ENCODE data around the gene LTA.

The LTA gene

GRCh38 chr6:31617010-31617409 lies 44.9 kb downstream of the LTA start:
- no peaks in the 10 kb centered on the region for H3K27me3 ChIP-seq (ENCODE audit: insufficient read depth, low read length)
- H2AFZ ChIP-seq (ENCODE audit: low read length, unreplicated experiment) = no peak overlapping the region
- H3K4me1 ChIP-seq (ENCODE audit: control insufficient read depth, insufficient read depth, low read length, unreplicated experiment) = no peaks in the 10 kb centered on the region
- H3K4me3 ChIP-seq (ENCODE audit: low read depth, low read length) = no peak overlapping the region
- H3K79me2 ChIP-seq (ENCODE audit: control insufficient read depth, insufficient read depth, low read length, unreplicated experiment) = peaks cover 12% of the 10 kb centered on the region
- H3K36me3 ChIP-seq (ENCODE audit: insufficient read depth, low read length) = no peaks in the 10 kb centered on the region
- no peak overlapping the region for H3K27ac ChIP-seq (ENCODE audit: low read depth, low read length)

DNA sequence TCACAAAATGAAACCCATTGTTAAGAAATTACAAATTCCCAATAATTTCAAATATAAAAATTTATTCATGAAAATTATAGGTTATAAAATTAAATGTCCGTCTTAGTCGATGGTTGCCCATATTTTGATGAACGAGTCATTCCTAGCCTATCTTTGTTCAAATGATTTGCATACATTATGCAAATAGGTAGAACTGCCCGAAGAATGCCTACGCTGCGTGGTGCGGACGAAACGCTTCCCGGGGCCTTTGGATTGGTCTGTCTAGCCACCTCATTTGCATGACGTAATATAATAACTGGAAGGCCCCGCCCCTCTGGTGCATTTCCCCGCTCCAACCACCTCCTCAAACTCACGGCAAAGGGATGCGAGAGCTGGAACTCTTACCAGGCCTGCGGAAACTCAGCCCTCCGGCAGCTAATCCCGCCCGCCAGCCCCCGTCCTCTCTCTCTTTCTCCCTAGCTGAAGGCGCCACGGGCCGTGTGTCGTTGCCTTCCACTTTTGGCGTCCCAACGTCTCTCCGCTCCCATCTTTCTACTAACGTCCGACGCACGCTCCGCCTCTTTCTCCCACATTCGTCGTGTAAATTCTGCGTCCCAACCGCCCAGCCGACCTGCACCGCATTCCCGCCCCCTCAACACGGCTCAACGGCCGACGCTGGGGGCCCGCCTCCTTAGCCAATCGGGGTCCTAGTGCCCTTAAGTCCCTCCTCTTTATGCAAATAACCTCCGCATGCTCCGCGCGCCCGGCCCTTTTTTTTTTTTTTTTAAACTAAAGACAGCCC lies 47.9 kb downstream of the LTA start:
- Histone ChIP-seq H3K36me3 (ENCODE audit: insufficient read depth, low read length) (peaks cover 13% of the 10 kb centered on the region), H3K27me3 (ENCODE audit: insufficient read depth, low read length) (no peaks in the 10 kb centered on the region), H3K4me1 (ENCODE audit: control insufficient read depth, insufficient read depth, low read length, unreplicated experiment) (peaks cover 7% of the 10 kb centered on the region), H3K27ac (ENCODE audit: low read depth, low read length) (peak overlapping the region; percentile 98), H3K4me3 (ENCODE audit: low read depth, low read length) (peak overlapping the region; percentile 94), H2AFZ (ENCODE audit: low read length, unreplicated experiment) (peak overlapping the region; percentile 64), H3K79me2 (ENCODE audit: control insufficient read depth, insufficient read depth, low read length, unreplicated experiment) (peaks cover 40% of the 10 kb centered on the region)

DNA sequence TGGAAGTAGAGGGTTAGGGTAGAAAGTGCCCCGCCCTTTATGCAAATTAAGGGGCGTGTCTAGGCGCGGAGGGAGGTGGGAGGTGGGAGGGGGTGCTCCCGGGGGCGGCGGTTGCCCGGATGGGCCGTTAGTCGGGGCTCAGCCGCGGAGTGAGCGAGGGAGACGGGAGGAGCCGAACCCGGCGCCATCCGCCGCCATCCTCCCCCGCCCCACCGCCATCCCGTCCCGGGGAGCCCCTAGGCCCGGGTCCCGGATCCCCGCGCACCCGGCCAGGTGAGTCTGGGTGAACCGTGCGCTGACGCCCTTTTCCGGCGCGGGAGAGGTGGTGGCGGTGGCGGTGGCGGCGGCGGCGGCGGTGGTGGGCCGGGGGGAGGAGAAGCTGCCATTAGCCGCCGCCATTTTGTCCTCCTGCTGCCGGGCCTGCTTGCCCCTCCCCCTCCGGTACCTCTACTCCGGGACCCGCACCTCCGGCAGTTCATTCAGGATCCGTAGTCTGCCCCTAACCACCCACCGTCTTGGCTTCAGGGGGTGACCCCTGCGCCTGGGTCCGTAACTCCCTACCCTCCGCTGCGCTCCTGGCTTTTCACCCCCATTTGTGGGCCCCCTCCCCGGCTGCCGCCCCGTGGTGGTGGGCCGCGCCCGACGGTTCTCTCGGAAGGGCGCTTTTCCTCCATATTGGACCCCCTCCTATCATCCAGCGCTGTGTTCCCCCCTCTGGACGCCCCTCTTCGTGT lies 48.7 kb downstream of the LTA start, which contains the start of gene PRRC2A:
PRRC2A (plus strand) TSS at position 130 of the 734 bp plus-strand sequence. CDS start 2,075 bp downstream, outside the sequence.
- Histone ChIP-seq H2AFZ (ENCODE audit: low read length, unreplicated experiment) (peak within 1 kb of the TSS; percentile 64), H3K4me1 (ENCODE audit: control insufficient read depth, insufficient read depth, low read length, unreplicated experiment) (peaks cover 7% of the 10 kb centered on the region), H3K36me3 (ENCODE audit: insufficient read depth, low read length) (peaks cover 21% of the 10 kb centered on the region)

GRCh38 chr6:31621320-31621939 lies 49.3 kb downstream of the LTA start:
- H2AFZ ChIP-seq (ENCODE audit: low read length, unreplicated experiment) = no peak overlapping the region
- H3K27me3 ChIP-seq (ENCODE audit: insufficient read depth, low read length) = no peaks in the 10 kb centered on the region
- peaks cover 7% of the 10 kb centered on the region for H3K4me1 ChIP-seq (ENCODE audit: control insufficient read depth, insufficient read depth, low read length, unreplicated experiment)
- peak overlapping the region; percentile 81 for H3K27ac ChIP-seq (ENCODE audit: low read depth, low read length)
- H3K36me3 ChIP-seq (ENCODE audit: insufficient read depth, low read length) = peaks cover 27% of the 10 kb centered on the region
- peak overlapping the region; percentile 94 for H3K4me3 ChIP-seq (ENCODE audit: low read depth, low read length)
- H3K79me2 ChIP-seq (ENCODE audit: control insufficient read depth, insufficient read depth, low read length, unreplicated experiment) = peaks cover 52% of the 10 kb centered on the region

More for the DNA sequence above, 48.7 kb downstream of the LTA start, which contains the start of gene PRRC2A:
- peak within 1 kb of the TSS; percentile 98 for H3K27ac ChIP-seq (ENCODE audit: low read depth, low read length)
- H3K4me3 ChIP-seq (ENCODE audit: low read depth, low read length) = peak within 1 kb of the TSS; percentile 94
- peaks cover 47% of the 10 kb centered on the region for H3K79me2 ChIP-seq (ENCODE audit: control insufficient read depth, insufficient read depth, low read length, unreplicated experiment)
- H3K27me3 ChIP-seq (ENCODE audit: insufficient read depth, low read length) = no peaks in the 10 kb centered on the region

DNA sequence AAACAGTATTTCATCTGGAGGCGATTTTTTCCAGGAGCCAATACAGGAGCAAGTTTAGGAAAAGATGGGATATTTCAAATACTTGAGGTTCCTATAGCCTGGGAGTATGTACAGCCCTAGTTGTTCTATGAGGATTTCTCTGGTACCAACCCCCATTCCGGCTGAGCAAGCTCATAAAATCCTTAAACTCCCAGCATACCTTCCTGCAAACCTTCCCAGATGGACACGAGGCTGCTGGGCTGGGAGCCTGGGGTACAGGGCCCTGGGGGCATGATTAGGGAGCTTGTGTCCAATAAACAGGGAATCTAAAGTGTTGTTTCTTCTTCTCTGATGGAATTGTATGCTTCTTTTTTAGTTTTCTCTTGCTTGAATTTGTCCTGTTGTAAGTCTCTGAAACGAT lies 49.9 kb downstream of the LTA start:
- H3K27ac ChIP-seq (ENCODE audit: low read depth, low read length) = peak overlapping the region; percentile 81
- peaks cover 57% of the 10 kb centered on the region for H3K79me2 ChIP-seq (ENCODE audit: control insufficient read depth, insufficient read depth, low read length, unreplicated experiment)
- H2AFZ ChIP-seq (ENCODE audit: low read length, unreplicated experiment) = no peak overlapping the region
- H3K36me3 ChIP-seq (ENCODE audit: insufficient read depth, low read length) = peaks cover 31% of the 10 kb centered on the region
- H3K4me3 ChIP-seq (ENCODE audit: low read depth, low read length) = peak overlapping the region; percentile 94
- H3K4me1 ChIP-seq (ENCODE audit: control insufficient read depth, insufficient read depth, low read length, unreplicated experiment) = peaks cover 7% of the 10 kb centered on the region
- no peaks in the 10 kb centered on the region for H3K27me3 ChIP-seq (ENCODE audit: insufficient read depth, low read length)

- Histone ChIP-seq H3K79me2 (ENCODE audit: control insufficient read depth, insufficient read depth, low read length, unreplicated experiment) (peaks cover 62% of the 10 kb centered on the region), H3K36me3 (ENCODE audit: insufficient read depth, low read length) (peaks cover 37% of the 10 kb centered on the region), H3K27me3 (ENCODE audit: insufficient read depth, low read length) (no peaks in the 10 kb centered on the region), H3K4me3 (ENCODE audit: low read depth, low read length) (peak overlapping the region; percentile 94), H3K4me1 (ENCODE audit: control insufficient read depth, insufficient read depth, low read length, unreplicated experiment) (peaks cover 7% of the 10 kb centered on the region), H3K27ac (ENCODE audit: low read depth, low read length) (no peak overlapping the region), H2AFZ (ENCODE audit: low read length, unreplicated experiment) (no peak overlapping the region)
These were observed 50.6 kb downstream of the LTA start for GRCh38 chr6:31622684-31623091.

Measured in ACC112 (cell line).